H1 (cell line): ENCODE measurements around the gene USP37. TPM values are rescaled to one million over a fixed set of nuclear protein-coding genes. Genes with fewer than 3 reads are reported as not detected.

ENCODE experiments used
- CTCF ChIA-PET: fragments of 300-600 bp; sonication (Branson Sonifier 250); formaldehyde crosslinking; loops from one replicate; lab custom pipeline; 2021; ENCODE audit not compliant: partially characterized antibody; lab: Charles Lee
- POLR2A ChIA-PET: fragments of 300-600 bp; sonication (Branson Sonifier 250); formaldehyde crosslinking; loops from one replicate; lab custom pipeline; 2021; ENCODE audit warnings: inconsistent platforms; ENCODE audit not compliant: partially characterized antibody; lab: Charles Lee
- DNase-seq, 2 experiments: peaks; one replicate each; pipeline versions ENCODE4 v3.0.0 to v3.0.0-alpha.2; 2010 to 2022; ENCODE audit warnings: low spot score in 2 of 2, low read depth in 1 of 2, mixed read lengths in 1 of 2
- FAIRE-seq: peaks from 2 replicates; lab custom pipeline; 2011; peaks lifted over from hg19 to GRCh38; lab: Jason Lieb, UNC
- H2AFZ ChIP-seq: 2 replicates; pipeline ENCODE4 v1.8.1; 2012; ENCODE audit warnings: low read length, inconsistent platforms
- H2AK5ac ChIP-seq: 2 replicates; pipeline ENCODE4 v1.6.1; 2013; ENCODE audit warnings: low read depth, low read length
- H2BK120ac ChIP-seq: replicated peaks from 2 replicates; pipeline ENCODE3; 2013; ENCODE audit warnings: low read depth, low read length, inconsistent platforms
- H2BK12ac ChIP-seq: 2 replicates; pipeline ENCODE4 v1.6.1; 2013; ENCODE audit warnings: low read depth, low read length
- H2BK15ac ChIP-seq: 2 replicates; pipeline ENCODE4 v1.6.1; 2013; ENCODE audit warnings: low read length
- H2BK20ac ChIP-seq: 2 replicates; pipeline ENCODE4 v1.6.1; 2013; ENCODE audit warnings: low read length
- H2BK5ac ChIP-seq: 2 replicates; pipeline ENCODE4 v1.6.1; 2013; ENCODE audit warnings: low read depth, low read length
- H3K14ac ChIP-seq: 2 replicates; pipeline ENCODE4 v1.6.1; 2013; ENCODE audit warnings: inconsistent platforms; ENCODE audit not compliant: insufficient read length
- H3K18ac ChIP-seq: 2 replicates; pipeline ENCODE4 v1.6.1; 2013; ENCODE audit warnings: low read length; ENCODE audit errors: extremely low read depth
- H3K23ac ChIP-seq: 2 replicates; pipeline ENCODE4 v1.6.1; 2013; ENCODE audit warnings: inconsistent platforms; ENCODE audit not compliant: insufficient read length
- H3K23me2 ChIP-seq: 2 replicates; pipeline ENCODE4 v1.6.1; 2013; ENCODE audit warnings: low read depth, low read length
- H3K27ac ChIP-seq: 2 replicates; pipeline ENCODE4 v1.6.1; 2011; ENCODE audit warnings: low read depth, low read length, inconsistent platforms
- H3K27me3 ChIP-seq, 4 experiments: replicated peaks in 1 of 4; 1 replicate in 1 of 4; 2 replicates in 3 of 4; pipeline versions ENCODE4 v1.6.1 to v1.8.1; 2011 to 2013; ENCODE audit warnings: low read length in 3 of 4, mild to moderate bottlenecking in 3 of 4, inconsistent platforms in 2 of 4, mixed read lengths in 2 of 4, moderate library complexity in 1 of 4; ENCODE audit not compliant: control insufficient read depth in 3 of 4, insufficient read depth in 3 of 4; ENCODE audit errors: extremely low read depth in 1 of 4
- H3K36me3 ChIP-seq, 4 experiments: 2 replicates each; pipeline versions ENCODE4 v1.6.1 to v1.8.1; 2011 to 2013; ENCODE audit warnings: mild to moderate bottlenecking in 4 of 4, low read length in 3 of 4, moderate library complexity in 2 of 4, control low read depth in 1 of 4, inconsistent platforms in 1 of 4; ENCODE audit not compliant: insufficient read depth in 4 of 4, control insufficient read depth in 2 of 4
- H3K4ac ChIP-seq: replicated peaks from 2 replicates; pipeline ENCODE3; 2013; ENCODE audit warnings: low read length, low read depth, mixed read lengths, inconsistent platforms; ENCODE audit not compliant: insufficient read length
- H3K4me1 ChIP-seq, 4 experiments: replicated peaks in 1 of 4; 1 replicate in 1 of 4; 2 replicates in 3 of 4; pipeline versions ENCODE4 v1.6.1 to v1.8.1; 2011 to 2013; ENCODE audit warnings: low read length in 3 of 4, inconsistent platforms in 2 of 4, mixed read lengths in 1 of 4; ENCODE audit not compliant: insufficient read depth in 4 of 4, control insufficient read depth in 3 of 4
- H3K4me2 ChIP-seq, 2 experiments: 2 replicates each; pipeline versions ENCODE4 v1.6.1 to v1.8.1; 2011 to 2013; ENCODE audit warnings: low read depth in 2 of 2, low read length in 2 of 2, control low read depth in 1 of 2, inconsistent platforms in 1 of 2, mild to moderate bottlenecking in 1 of 2; ENCODE audit not compliant: insufficient read depth in 1 of 2
- H3K4me3 ChIP-seq, 4 experiments: fragments of 200-600, 300-600 bp in 1 of 4; sonication (generic), shearing (Covaris generic), sonication (Bioruptor Twin) in 1 of 4; 2 replicates each; pipeline versions ENCODE4 v1.5.1 to v1.8.1; 2011 to 2016; ENCODE audit warnings: low read length in 4 of 4, low read depth in 3 of 4, control low read depth in 2 of 4, inconsistent platforms in 2 of 4, mild to moderate bottlenecking in 2 of 4, mixed read lengths in 1 of 4, moderate library complexity in 1 of 4; ENCODE audit not compliant: insufficient read depth in 2 of 4; ENCODE audit errors: extremely low read depth in 1 of 4
- H3K56ac ChIP-seq: replicated peaks from 2 replicates; pipeline ENCODE3; 2013; ENCODE audit warnings: low read depth, mild to moderate bottlenecking, mixed read lengths, low read length, inconsistent platforms; ENCODE audit not compliant: insufficient read length
- H3K79me1 ChIP-seq: 2 replicates; pipeline ENCODE4 v1.6.1; 2013; ENCODE audit warnings: low read depth, low read length, control low read depth
- H3K79me2 ChIP-seq, 2 experiments: 2 replicates each; pipeline versions ENCODE4 v1.6.1 to v1.8.1; 2012 to 2013; ENCODE audit warnings: low read length in 2 of 2, mild to moderate bottlenecking in 2 of 2, inconsistent platforms in 1 of 2; ENCODE audit not compliant: insufficient read depth in 2 of 2, control insufficient read depth in 1 of 2
- H3K9ac ChIP-seq, 4 experiments: replicated peaks in 1 of 4; 1 replicate in 1 of 4; 2 replicates in 3 of 4; pipeline versions ENCODE4 v1.6.1 to v1.8.1; 2011 to 2013; ENCODE audit warnings: low read depth in 3 of 4, low read length in 3 of 4, control low read depth in 2 of 4, mild to moderate bottlenecking in 2 of 4, moderate library complexity in 2 of 4, inconsistent platforms in 1 of 4; ENCODE audit errors: extremely low read depth in 1 of 4
- H3K9me3 ChIP-seq, 2 experiments: 2 replicates each; pipeline versions ENCODE4 v1.6.1 to v1.8.1; 2012 to 2013; ENCODE audit warnings: mild to moderate bottlenecking in 2 of 2, moderate library complexity in 2 of 2, control low read depth in 1 of 2, inconsistent platforms in 1 of 2, low read depth in 1 of 2, low read length in 1 of 2, mixed read lengths in 1 of 2; ENCODE audit not compliant: insufficient read depth in 2 of 2
- H4K20me1 ChIP-seq, 2 experiments: replicated peaks in 1 of 2; 2 replicates each; pipeline versions ENCODE3 to v1.8.1; 2011 to 2013; ENCODE audit warnings: inconsistent platforms in 2 of 2, low read length in 2 of 2, mild to moderate bottlenecking in 1 of 2; ENCODE audit not compliant: insufficient read depth in 2 of 2, control insufficient read depth in 1 of 2
- H4K5ac ChIP-seq: 2 replicates; pipeline ENCODE4 v1.6.1; 2013; ENCODE audit warnings: low read length, low read depth, mixed read lengths, inconsistent platforms; ENCODE audit not compliant: insufficient read length
- H4K8ac ChIP-seq: 2 replicates; pipeline ENCODE4 v1.8.0; 2013; ENCODE audit warnings: mild to moderate bottlenecking, moderate library complexity, low read length, inconsistent platforms; ENCODE audit not compliant: insufficient read depth; ENCODE audit errors: extremely low read depth
- H4K91ac ChIP-seq: replicated peaks from 2 replicates; pipeline ENCODE3; 2013; ENCODE audit warnings: low read length, mixed read lengths, inconsistent platforms; ENCODE audit not compliant: insufficient read length
- CTCF ChIP-seq, 3 experiments: IDR thresholded peaks; 1 replicate in 2 of 3; 2 replicates in 1 of 3; pipeline versions ENCODE4 v1.5.1 to v1.6.1; 2011; ENCODE audit warnings: low read length in 3 of 3, mild to moderate bottlenecking in 3 of 3, inconsistent platforms in 2 of 3, low read depth in 1 of 3, moderate library complexity in 1 of 3; ENCODE audit not compliant: insufficient read depth in 1 of 3; ENCODE audit errors: control extremely low read depth in 1 of 3
- JUN ChIP-seq: IDR thresholded peaks from 2 replicates; pipeline ENCODE4 v1.6.1; 2011; ENCODE audit warnings: low read depth, mild to moderate bottlenecking, improper control_type of control experiment, low read length
- POU5F1 ChIP-seq: IDR thresholded peaks from 2 replicates; pipeline ENCODE4 v1.6.1; 2011; ENCODE audit warnings: low read depth, mild to moderate bottlenecking, low read length, moderate library complexity
- RNF2 ChIP-seq: fragments of 200-900, 300-1000 bp; sonication (generic); IDR thresholded peaks from 2 replicates; pipeline ENCODE4 v1.7.1; 2016; ENCODE audit warnings: borderline replicate concordance, low read depth, mild to moderate bottlenecking, antibody characterized with exemption, low read length; ENCODE audit not compliant: poor library complexity, severe bottlenecking; ENCODE audit errors: missing control alignments
- SAP30 ChIP-seq: fragments of 300-600 bp; sonication (generic); IDR thresholded peaks from 2 replicates; pipeline ENCODE4 v1.7.1; 2012; ENCODE audit warnings: low read length, moderate library complexity, mild to moderate bottlenecking, inconsistent platforms; ENCODE audit not compliant: insufficient read depth, insufficient replicate concordance
- WGBS, 2 experiments: shearing (Covaris generic) in 1 of 2; methylation state at CpG; one replicate each; pipeline versions ENCODE4 v1.1.6 to v1.1.7; 2013 to 2015; ENCODE audit warnings: low lambda C conversion rate in 2 of 2, mixed read lengths in 2 of 2, inconsistent platforms in 1 of 2, low coverage in 1 of 2, missing lambda C conversion rate in 1 of 2; ENCODE audit not compliant: insufficient replicate concordance in 2 of 2, insufficient coverage in 1 of 2, insufficient read length in 1 of 2; ENCODE audit errors: extremely low coverage in 1 of 2, missing lambda C conversion rate in 1 of 2; 5-methylcytosine and 5-hydroxymethylcytosine counted together
- polyA plus RNA-seq, 7 experiments: library from polyadenylated mRNA; depleted of rRNA in 3 of 7; stranded (reverse) in 5 of 7; unstranded in 2 of 7; fragments of >200 nt in 5 of 7; fragments of 200-250 nt in 2 of 7; gene quantifications; 1 replicate in 5 of 7; 2 replicates in 1 of 7; 4 replicates in 1 of 7; pipeline versions ENCODE4 v1.2.1 to v1.2.3, GENCODE V29; 2011 to 2013; ENCODE audit warnings: missing spikeins in 2 of 7, mixed read lengths in 2 of 7
- total RNA-seq: library from RNA; stranded (reverse); fragmentation: NEBNext Ultra II Directional; extraction: Animal tissue kit (Norgen Biotek cat#: 25700); gene quantifications from 2 replicates; pipeline ENCODE4 v1.2.1, GENCODE V29; 2021

USP37 gene
- total and polyA plus RNA-seq, 2 of the 8 experiments (the other 6 are each of a cell fraction or from before 2014, with no cell fraction given) = 3.8 to 29.1 TPM

- Histone ChIP-seq H3K9me3 (no peaks in the 10 kb centered on the region), H2BK15ac (no peak overlapping the region), H3K14ac (no peak overlapping the region), H2BK20ac (no peak overlapping the region), H3K18ac (no peak overlapping the region), H3K4ac (no peak overlapping the region), H3K79me2 (peaks cover 29 to 87% of the 10 kb centered on the region in 2 experiments), H4K8ac (no peak overlapping the region), H2AK5ac (no peak overlapping the region), H3K9ac (no peak overlapping the region), H3K27me3 (no peaks in the 10 kb centered on the region), H2BK120ac (no peak overlapping the region), H3K4me1 (peaks cover 0 to 13% (median 4%) of the 10 kb centered on the region in 4 experiments; a peak in 6 of 7 replicates), H4K20me1 (peaks cover 8 to 16% of the 10 kb centered on the region in 2 experiments), H3K23ac (no peak overlapping the region), H4K91ac (no peak overlapping the region), H2BK12ac (no peak overlapping the region), H3K56ac (no peak overlapping the region), H3K36me3 (peaks cover 0 to 30% (median 6%) of the 10 kb centered on the region in 4 experiments; a peak in 3 of 8 replicates), H4K5ac (no peak overlapping the region), H3K4me2 (peak overlapping the region; percentile 93 to 97; a peak in 3 of 4 replicates), H3K4me3 (peak overlapping the region in 2 of 4 experiments; percentile 86 to 95; a peak in 3 of 8 replicates), H3K27ac (no peak overlapping the region), H3K79me1 (peaks cover 6% of the 10 kb centered on the region), H2BK5ac (no peak overlapping the region), H2AFZ (no peak overlapping the region), H3K23me2 (peaks cover 12% of the 10 kb centered on the region)
- POLR2A ChIA-PET = interaction anchor here (0.6 to 2.2 kb wide), 7 partner anchors 8 to 89 kb away, joined by 3 to 11 read pairs (median 6); partner anchors contain the start of genes BCS1L and ZNF142
- 71% methylated on average over 6 of the region's 6 CpGs; no CpG with 5 or more reads in 1 of the 2 experiments for WGBS, 2 experiments
- TF ChIP-seq POU5F1 (no peak), JUN (no peak), SAP30 (no peak), CTCF (IDR thresholded peaks at IDR 0.05; ENCODE audit: control extremely low read depth in 1 of 3, insufficient read depth in 1 of 3, low read depth in 1 of 3, low read length in 3 of 3) (no peak), RNF2 (no peak)
- FAIRE-seq (no peak), DNase-seq (no peak)
- CTCF ChIA-PET = interaction anchor here (0.6 kb wide), 1 partner anchor 31 kb away, joined by 3 read pairs; no protein-coding TSS in a partner anchor
Observed at GRCh38 chr2:218570850-218571249, 2.7 kb upstream of the USP37 start.
